Activated CD8-positive, alpha-beta memory T cell treated with anti-CD3 and anti-CD28 coated beads for 4 hours (primary cell): Measurements from ENCODE around the gene AFDN.

Experiments
- DNase-seq, 2 donors: peaks; one replicate each; pipeline ENCODE4 v3.0.0-alpha.2; 2020; ENCODE audit warnings: low read depth in 2 of 2

The AFDN gene

DNA sequence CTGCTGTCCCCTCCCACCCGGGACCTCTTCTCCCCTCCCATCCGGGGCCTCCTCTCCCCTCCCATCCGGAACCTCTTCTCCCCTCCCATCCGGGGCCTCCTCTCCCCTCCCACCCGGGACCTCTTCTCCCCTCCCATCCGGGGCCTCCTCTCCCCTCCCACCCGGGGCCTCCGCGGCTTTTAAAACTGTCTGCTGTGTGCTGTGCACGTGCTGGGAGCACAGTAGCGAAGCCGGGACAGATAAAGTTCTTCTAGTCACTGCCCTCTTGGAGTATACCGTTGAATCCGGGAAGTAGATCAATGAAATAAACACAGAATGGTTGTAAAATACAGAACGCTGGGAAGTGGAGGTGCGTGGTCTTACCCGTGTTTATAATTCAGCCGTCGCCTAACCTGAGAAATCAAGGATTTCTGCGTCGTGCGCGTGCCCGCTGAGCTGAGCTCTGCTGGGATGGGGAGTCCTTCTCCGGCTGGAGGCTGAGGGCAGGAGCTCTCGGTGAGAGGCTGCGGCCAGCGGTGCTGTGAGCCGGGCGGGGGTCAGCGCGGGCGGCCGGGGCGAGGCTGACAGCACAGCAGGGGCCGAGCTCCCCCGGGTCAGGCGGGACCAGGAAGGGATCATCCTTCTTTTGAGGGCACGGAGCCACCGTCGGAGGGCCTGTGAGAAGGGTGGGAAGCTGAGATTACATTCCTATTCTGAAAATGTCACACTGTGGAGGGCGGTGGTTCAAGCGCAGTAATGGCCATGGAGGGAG lies 151.2 kb downstream of the AFDN start:
- DNase-seq = no peak

DNA sequence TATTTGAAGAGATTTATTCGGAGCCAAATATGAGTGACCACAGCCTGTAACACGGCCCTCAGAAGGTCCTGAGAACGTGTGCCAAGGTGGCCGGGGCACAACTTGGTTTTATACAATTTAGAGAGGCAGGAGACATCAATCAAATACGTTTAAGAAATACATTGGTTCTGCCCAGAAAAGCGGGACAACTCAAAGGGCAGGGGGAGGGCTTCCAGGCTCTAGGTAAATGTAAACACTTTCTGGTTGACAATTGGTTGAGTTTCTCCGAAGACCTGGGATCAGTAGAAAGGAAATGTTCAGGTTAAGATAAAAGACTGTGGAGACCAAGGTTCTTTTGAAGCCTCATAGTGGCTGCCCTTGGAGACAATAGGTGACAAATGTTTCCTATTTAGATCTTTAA lies 151.9 kb downstream of the AFDN start:
- no peak for DNase-seq

DNA sequence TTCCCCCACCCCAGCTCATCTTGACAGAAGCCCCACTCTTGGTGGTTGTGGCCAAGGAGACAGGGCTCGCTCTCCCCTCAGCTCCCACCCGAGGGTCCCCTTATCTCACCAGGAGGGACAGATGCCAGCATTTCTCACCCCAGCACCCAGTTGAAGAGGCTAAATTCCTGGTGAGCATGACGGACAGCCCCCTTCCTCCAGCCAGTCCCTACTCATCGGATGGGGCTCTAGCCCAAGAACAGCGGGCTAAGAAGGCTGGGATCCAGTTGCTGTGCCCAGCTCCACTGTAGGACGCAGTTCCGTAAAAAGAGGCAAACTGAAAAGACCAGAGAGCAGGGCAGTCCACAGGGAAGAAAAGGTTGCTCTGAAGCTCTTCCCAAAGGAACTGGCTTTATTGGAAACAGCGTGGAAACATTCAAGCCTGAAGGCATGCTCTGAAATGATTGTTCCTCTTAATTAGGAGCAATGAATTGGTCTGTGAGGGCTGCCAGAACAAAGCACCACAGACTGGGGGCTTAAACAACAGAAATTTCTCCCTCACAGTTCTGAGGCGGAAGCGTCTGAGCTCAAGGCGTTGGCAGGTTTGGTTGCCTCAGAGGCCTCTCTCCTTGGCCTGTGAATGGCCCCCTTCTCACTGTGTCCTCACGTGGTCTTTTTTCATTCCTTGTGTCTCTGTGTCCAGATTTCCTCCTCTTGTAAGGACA lies 152.9 kb downstream of the AFDN start:
- DNase-seq = no peak

DNA sequence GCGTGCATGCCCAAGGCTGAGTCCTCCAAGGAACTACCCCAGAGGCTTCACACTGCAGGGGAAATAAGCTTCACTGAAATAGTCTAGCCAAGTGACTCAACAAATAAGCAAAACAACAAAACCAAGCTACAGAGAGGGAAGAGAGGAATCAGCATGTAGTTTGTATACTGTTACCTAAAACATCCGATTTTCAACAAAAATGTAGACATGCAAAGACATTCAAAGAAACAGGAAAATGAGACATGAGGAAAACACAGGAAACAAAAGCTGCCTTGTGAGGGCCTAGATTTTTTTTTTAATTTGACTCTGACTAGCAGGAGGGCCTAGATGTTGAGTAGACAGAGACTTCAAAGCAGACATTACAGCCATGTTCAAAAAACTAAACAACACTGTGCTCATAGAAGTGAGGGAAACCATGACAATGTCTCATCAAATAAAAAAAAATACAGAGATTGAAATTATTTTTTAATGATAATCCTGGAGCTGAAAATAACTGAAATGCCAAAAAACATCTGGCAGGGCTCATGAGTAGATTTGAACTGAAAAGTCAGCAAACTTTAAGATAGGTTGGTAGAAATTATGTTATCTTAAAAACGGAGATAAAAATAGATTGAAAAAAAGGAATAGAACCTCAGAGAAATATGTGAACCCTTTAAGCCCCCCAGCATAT lies 154.3 kb downstream of the AFDN start:
- no peak for DNase-seq

DNA sequence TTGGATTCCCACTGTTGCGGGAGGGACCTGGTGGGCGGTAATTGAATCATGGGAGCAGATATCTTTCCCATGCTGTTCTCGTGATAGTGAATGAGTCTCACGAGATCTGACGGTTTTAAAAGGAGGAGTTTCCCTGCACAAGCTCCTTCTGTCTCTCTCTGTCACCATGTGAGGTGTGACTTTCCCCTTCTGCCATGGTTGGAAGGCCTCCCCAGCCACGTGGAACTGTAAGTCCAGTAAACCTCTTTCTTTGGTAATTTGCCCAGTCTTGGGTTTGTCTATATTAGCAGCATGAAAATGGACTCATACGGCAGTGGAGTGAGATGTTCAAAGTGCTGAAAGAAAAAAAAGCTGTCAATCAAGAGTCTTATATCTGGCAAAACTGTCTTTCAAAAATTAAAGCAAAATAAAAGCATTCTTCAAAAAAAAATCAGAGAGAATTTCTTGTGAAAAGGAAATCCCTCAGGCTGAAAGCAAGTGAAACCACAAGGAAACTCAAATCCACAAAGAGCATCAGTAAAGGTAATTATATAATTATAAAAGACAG lies 155.3 kb downstream of the AFDN start:
- no peak for DNase-seq

DNA sequence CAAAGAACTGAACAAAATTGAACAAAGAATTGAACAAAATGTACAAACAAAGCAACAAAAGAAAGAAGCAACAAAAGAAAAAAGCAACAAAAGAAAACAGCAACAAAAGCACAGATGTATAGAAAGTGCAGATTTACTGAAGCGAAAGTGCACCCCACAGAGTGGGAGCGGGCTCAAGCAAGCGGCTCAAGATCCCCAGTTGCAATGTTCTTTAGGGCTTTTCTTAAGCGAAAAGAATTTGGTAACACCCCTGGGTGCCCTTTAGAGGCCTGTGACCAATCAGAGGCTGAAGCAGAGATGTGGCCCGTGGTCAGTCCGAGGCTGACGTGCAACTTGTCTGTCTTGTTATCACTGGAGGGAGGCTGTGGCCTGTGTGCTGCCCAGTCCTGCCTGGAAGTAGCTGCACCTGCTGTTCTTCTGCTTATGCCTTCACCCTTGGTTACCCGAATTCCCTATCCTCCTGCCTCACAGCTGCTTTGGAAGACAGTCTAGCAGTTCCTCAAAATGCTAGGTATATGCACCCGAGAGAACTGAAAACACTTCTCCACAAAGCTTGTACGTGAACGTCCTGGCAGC lies 157.5 kb downstream of the AFDN start:
- DNase-seq = no peak

DNA sequence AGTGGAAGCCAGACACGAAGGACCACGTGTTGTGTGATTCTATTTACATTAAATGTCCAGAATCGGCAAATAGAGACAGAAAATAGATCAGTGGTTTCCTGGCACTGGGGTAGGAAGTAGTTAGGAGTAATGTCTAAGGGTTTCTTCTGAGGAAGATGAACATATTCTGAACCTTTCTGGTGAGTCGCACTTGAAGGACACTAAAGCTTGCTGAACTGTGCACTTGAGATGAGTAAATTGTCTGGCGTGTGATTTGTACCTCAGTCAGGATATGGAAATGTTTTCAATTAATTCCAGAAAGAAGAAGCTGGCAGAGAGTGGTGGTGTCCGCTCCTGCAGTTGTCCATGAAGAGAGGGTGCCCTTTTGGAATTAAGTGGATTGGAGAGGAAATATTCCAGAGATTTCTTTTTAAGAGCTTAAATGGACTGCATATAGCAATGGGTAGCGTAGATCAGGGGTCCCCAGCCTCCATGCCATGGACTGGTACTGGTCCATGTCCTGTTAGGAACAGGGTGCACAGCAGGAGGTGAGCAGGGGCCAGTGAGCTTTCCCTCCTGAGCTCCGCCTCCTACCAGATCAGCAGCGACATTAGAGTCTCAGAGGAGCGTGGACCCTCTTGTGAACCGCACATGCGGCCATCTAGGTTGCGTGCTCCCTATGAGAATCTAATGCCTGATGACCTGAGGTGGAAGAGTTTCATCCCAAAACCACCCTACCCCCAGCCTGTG lies 158.3 kb downstream of the AFDN start:
- DNase-seq = no peak

DNA sequence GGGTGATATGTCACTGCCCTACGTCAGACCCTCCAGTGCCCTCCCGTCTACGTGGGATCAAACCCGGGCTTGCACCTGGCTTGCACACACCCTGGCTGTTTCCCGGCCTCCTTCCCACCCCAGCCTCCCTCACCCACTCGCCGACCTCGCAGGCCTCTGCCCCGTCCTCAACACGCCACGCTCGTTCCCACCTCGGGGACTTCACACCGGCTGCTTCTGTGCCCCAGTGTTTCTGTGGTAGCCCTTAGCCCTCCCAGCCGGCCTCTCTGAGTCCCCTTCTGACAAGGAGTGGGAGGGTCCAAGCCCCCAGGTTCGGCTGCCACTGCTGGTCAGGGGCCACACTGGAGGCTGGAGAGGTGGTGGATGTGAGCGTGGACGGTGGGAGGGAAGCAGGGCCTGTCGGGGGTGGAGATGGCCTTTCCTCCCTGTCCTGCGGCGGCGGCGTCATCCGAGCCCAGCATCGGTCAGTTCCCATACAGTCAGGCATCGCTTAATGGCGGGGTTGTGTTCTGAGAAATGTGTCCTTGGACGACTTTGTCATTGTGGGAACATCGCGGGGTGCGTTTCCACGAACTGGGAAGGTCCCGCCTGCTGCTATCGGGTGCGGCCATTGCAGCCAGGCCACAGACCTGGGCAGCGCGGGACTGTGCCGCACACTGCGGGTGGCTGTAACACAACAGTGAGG lies 159.3 kb downstream of the AFDN start:
- DNase-seq = no peak

DNA sequence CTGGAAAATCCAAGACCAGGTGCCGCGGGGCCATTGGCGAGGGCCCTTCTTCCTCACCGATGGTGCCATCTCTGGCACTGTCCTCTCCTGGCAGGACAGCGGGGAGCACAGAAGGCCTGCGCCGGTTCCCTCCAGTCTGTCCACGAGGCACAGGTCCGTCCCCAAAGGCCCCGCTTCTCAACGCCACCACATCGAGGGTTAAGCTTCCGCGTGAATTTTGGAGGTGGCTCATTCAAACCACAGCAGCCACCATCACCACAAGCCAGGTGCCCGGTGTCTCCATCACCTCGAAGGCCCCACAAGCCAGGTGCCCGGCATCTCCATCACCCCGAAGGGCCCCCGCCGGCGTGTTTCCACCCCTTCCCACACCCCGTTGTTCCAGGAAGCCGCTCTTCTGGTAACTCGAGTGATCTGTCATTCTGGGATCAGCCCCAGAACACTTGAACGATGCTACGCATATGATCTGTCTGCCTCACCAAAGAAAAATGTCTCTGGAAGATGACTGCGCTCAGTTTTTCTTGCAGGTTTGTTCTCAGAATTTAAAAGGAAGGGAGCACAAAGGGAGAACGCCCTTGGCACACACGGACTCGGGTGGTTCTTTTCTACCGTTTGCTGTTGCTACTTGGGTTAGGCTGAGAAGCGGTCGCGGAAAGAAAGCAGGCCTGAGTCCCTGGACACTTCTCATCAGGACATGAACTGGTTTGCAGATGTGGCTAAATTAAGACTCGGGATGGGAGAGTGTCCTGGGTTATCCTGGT lies 160.9 kb downstream of the AFDN start:
- DNase-seq = no peak

DNA sequence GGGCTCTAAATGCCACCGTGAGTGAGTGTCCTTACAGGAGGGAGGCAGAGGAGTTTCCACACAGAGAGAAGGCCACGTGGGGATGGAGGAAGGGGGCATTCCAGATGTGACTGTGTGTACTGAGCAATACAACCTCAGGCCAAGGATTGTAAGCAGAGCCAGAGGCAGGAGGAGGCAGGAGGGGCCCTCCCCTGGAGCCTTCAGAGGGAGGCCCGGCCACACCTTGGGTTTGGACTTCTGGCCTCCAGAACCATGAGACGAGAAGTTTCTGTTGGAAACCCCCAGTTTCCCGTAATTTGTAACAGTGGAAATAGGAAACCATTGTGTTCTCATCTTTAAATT lies 161.4 kb downstream of the AFDN start:
- no peak for DNase-seq

DNA sequence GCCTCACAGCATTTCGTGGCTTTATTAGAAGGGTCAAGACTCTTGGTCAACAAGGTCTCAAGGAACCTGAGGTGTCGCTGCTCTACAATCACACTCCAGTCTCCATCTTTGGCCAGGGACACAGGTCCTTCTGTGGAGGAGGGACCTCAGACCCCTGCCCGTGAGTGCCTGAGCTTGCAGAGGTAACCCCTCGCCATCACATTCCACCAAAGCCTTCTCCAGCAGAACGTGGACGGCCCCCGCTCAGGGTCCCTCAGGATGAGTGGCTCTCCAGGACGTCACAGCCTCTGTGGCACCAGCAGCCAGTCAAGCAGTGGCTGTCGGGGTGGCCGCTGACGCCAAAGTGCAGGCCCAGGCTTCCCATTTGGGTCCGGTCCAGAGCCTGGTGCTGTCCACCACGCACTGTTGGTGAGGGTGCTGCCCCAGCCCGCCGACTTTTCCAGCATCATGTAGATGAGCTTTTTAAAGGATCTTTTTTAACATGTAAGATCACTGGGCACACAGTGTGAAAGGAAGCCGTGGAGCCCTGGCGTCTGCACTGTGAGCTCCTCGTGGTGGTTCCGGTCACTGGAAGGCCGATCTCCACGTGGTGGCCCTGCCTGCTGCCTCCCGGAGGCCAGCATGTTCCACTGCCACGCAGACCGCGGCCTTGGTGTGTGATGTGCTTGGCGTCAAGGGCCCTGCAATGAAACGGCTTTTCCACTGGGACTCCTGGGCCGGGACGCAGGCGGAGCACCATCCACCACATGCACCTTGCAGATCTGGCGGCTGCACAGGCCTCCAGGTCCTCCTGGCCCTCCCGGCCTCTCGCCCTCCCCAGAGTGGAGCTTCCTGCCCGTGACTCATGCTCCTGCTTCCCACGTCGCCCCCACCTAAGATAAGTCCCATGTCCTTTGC lies 162.5 kb downstream of the AFDN start:
- DNase-seq = no peak

DNA sequence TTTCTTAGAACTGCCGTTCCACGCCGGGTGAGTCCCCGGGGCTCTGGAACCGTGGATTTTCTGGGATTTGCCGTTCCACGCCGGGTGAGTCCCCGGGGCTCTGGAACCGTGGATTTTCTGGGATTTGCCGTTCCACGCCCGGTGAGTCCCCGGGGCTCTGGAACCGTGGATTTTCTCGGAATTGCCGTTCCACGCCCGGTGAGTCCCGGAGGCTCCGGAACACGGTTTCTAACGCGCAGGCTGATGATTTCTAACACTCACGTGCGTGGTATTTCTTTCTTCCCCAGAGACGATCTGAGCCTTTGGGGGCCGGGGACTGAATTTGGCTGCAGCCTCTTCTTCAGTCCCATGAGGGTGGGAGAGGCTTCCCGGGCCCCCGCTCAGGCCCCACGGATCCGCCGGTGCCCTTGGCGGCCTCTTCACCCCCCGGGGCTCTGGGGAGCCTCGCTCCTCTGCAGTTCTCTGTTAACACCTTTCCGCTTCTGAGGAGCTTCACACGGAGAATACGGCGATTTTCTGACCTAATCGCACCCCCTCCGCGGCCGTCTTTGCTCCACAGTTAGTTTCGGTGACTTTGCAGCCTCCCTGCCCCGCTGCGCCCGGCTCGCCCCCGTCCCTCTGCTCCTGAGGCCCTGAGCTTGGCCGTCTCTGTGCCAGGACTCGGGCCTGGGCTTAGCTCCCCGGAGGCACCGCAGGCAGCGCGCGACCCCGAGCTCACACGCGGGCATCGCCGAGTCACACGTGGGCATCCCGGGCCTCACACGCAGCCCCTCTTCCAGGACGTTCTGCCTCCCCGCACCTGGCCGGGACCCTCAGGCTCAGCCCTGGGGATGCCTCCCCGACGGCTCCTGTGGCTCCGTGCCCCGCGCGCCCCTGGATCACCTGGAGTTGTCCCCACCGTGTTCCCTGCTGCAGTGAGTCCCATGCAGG lies 163.6 kb downstream of the AFDN start:
- DNase-seq = no peak

DNA sequence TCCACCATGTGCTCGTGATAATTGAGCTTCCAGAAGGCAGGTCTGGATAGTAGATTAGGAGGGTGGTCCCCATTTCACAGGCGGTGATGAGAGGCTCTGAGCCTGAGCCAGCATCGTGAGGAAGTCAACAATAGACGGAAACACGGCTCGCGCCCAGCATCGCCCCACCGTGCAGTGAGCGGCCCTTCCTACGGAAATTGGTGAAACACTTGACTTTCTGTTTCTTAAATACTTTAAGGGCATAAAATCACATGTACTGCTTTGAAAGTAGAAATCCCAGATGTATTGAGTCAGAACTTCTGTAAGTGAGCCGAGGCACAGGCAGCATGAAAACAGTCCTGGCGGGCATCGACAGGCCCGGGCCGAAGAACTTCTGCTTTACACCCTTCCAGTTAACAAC lies 166.5 kb downstream of the AFDN start:
- DNase-seq = no peak

DNA sequence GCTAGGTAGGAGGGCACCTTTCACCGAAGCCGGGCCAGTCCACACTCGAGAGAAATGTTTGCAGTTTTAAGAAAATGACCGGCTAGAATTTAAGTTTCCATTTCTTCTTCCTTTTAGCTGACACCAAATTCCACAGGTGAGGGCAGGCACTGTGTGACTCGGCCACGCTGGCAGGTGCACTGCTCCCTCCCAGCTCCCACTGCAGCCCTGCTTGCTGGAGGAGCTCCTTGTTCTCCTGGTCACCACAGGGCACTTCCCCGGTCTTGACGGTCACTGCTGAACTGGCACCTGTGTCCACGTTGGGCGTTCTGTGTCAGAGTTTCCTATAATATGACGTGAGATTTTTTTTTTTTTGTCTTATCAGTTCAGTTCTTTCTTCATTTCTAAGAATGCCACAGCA lies 167.1 kb downstream of the AFDN start:
- no peak for DNase-seq

DNA sequence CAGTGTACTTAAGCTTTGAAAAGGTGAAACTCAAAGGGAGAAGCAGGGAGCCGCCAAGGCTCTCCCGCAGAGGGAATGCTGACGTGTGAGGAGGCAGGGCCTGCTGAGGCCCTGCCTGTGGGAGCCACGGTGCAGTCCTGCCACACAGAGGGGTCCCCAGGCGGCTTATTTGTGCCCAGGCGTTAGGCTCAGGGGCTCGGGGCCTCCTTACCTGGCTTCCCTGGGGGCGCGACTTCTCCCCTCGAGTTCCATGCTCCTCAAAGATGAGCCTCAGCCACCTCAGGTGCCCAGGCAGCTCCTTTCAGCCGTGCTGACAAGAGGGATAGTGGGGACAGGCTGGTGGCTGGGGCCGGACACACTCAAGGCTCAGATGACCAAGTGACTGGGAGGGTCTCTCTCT lies 168.6 kb downstream of the AFDN start:
- no peak for DNase-seq

DNA sequence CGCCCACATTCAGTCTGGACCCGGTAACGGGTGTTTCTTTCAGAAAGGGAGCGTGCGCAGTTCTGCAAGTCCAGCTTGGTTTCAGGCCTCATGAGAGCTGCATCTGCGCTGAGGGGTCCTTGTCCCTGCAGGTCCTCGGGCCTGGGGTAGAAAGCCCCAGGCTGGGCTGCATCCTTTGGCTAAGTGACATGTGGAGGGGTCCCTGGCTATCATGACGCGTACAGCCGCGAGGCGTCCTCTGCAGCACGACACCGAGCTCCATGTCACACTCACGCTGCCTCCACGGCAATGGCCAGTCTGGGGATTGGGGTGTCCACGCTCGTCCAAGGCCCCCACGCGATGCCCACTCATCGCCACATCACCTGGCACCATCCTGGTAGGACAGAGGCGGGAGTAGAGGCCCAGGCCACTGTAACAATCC lies 169.0 kb downstream of the AFDN start:
- DNase-seq = no peak

DNA sequence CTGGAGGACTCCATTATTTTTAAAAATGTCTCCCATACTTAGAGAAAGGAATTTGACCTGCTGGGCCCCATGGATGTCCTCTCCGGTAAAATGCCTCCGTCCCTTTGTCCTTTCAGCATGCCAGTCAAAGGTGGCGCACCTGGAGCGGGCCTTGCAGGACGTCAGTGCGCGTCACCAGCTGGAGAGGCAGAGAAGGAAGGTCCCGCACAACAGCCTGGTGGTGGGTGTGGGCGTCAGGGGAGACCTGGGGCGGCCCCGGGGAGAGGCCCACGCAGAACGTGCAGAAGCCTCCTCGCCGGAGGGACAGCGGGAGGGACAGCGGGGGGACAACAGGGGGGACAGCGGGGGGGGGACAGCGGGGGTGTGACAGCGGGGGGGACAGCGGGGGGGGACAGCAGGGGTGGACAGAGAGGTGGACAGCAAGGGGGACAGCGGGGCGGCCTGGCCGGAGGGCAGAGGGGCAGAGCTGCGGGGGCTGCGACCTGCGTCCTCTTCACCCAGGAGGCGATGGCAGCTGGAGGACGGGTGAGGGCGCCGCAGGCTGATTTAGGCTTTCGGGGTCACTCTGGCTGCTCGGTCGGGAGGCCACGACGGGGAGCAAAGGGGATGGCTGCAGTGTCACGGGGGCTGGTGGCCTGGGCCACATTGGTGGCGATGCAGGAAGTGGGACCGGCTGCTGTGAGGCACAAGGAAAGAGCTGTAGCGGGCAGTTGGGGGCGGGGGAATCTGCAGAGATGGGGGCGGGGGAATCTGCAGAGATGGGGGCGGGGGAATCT lies 169.9 kb downstream of the AFDN start:
- DNase-seq = no peak

DNA sequence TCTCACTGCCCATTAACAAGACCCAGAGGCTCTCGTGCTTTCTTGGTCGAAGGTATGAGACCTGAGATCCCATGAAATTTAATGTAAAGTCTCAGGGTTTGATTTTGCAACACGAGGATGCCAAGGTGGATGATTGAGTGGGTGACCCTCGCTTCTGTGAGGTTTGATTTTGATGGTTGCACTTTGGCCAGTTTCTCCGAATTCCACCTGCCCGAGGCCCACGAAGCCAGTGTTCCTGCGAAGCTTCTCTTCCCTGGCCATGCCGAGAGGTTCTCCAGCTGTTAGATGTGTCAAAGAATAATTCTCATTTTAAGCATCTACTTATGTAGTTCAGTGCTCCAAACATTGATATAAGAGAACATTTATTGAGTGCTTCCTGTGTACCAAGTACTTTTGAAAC lies 170.9 kb downstream of the AFDN start, which contains the start of gene KIF25:
Gene KIF25 (plus strand): TSS at position 30 of the 400 bp plus-strand sequence. CDS start 31,915 bp downstream, outside the sequence.
- no peak for DNase-seq
